ENCODE results near the gene PCK1. TPM values are rescaled to one million over a fixed set of nuclear protein-coding genes. Genes with fewer than 3 reads are reported as not detected.

Gene PCK1
- polyA plus RNA-seq, 3 donors: not detected

DNA sequence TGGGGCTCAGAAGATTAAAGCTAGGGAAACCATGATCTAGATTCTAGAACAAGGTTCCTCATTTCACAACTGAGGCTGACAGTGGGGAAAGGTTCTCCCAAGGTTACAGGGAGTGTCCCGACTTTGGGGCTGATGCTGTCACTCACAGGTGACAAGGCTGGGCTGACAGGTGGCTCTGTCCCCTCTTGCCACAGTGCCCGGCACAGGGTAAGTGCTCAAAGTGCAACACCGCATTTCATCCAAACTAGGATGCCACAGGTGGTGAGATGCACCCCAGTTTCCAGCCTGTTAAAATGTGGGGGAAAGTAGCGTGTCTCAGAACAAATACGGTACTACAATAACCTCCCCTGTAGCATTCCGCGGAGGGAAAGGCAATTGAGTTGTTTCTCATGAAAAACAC is 51.5 kb downstream of the PCK1 start:
- intact Hi-C loops (cut with micrococcal nuclease): no loop called here
- no peak overlapping the region for H3K4me3 Mint-ChIP-seq
- Histone ChIP-seq H3K4me2 (replicated peaks; ENCODE audit: extremely low read depth, low read length, poor library complexity, severe bottlenecking) (no peak overlapping the region), H2AFZ (ENCODE audit: insufficient read depth, low read depth, low read length, poor library complexity, severe bottlenecking) (no peak overlapping the region), H3K9me3 (replicated peaks in 1 of 2; ENCODE audit: control insufficient read depth in 1 of 2, insufficient read depth in 1 of 2, low read length in 2 of 2) (no peaks in the 10 kb centered on the region), H3K27ac (ENCODE audit: low read depth in 1 of 2, low read length in 2 of 2) (no peak overlapping the region), H3K4me3 (replicated peaks in 1 of 3; ENCODE audit: low read depth in 2 of 3, low read length in 3 of 3) (no peak overlapping the region), H4K20me1 (ENCODE audit: insufficient read depth, low read length) (no peaks in the 10 kb centered on the region), H3K36me3 (replicated peaks in 1 of 2; ENCODE audit: control insufficient read depth in 1 of 2, insufficient read depth in 2 of 2, low read length in 2 of 2) (peaks cover 2 to 29% of the 10 kb centered on the region in 2 donors), H3K27me3 (ENCODE audit: control insufficient read depth in 2 of 2, insufficient read depth in 2 of 2, low read length in 2 of 2) (no peaks in the 10 kb centered on the region), H3K79me2 (ENCODE audit: insufficient read depth, low read length) (no peaks in the 10 kb centered on the region), H3K9ac (ENCODE audit: insufficient read depth, low read length, poor library complexity, severe bottlenecking) (no peak overlapping the region), H3K4me1 (ENCODE audit: control insufficient read depth in 1 of 2, insufficient read depth in 2 of 2, low read length in 2 of 2) (no peaks in the 10 kb centered on the region)
- peaks cover 0 to 3% (median 0%) of the 10 kb centered on the region in 7 donors for H3K9me3 Mint-ChIP-seq
- peaks cover 7% of the 10 kb centered on the region for H3K4me1 Mint-ChIP-seq
- H3K27ac Mint-ChIP-seq: no peak overlapping the region
- no peak for DNase-seq
- TF ChIP-seq, protein P1, sequence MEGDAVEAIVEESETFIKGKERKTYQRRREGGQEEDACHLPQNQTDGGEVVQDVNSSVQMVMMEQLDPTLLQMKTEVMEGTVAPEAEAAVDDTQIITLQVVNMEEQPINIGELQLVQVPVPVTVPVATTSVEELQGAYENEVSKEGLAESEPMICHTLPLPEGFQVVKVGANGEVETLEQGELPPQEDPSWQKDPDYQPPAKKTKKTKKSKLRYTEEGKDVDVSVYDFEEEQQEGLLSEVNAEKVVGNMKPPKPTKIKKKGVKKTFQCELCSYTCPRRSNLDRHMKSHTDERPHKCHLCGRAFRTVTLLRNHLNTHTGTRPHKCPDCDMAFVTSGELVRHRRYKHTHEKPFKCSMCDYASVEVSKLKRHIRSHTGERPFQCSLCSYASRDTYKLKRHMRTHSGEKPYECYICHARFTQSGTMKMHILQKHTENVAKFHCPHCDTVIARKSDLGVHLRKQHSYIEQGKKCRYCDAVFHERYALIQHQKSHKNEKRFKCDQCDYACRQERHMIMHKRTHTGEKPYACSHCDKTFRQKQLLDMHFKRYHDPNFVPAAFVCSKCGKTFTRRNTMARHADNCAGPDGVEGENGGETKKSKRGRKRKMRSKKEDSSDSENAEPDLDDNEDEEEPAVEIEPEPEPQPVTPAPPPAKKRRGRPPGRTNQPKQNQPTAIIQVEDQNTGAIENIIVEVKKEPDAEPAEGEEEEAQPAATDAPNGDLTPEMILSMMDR (IDR thresholded peaks at IDR 0.05): no peak
- H3K27me3 Mint-ChIP-seq (ENCODE audit: low read depth in 3 of 3): peaks cover 9 to 33% (median 18%) of the 10 kb centered on the region in 3 donors
- WGBS (ENCODE audit: insufficient coverage): 75% methylated on average over 4 of the region's 7 CpGs
- H3K36me3 Mint-ChIP-seq: peaks cover 9 to 68% of the 10 kb centered on the region in 2 donors

- intact Hi-C loops (cut with micrococcal nuclease): no loop called here
- DNase-seq: no peak
- peaks cover 9 to 64% of the 10 kb centered on the region in 2 donors for H3K36me3 Mint-ChIP-seq
- H4K20me1 ChIP-seq (ENCODE audit: insufficient read depth, low read length): no peaks in the 10 kb centered on the region
- no peak overlapping the region for H3K4me3 Mint-ChIP-seq
- peaks cover 12% of the 10 kb centered on the region for H3K4me1 Mint-ChIP-seq
- H3K4me1 ChIP-seq (ENCODE audit: control insufficient read depth in 1 of 2, insufficient read depth in 2 of 2, low read length in 2 of 2): peaks cover 2% of the 10 kb centered on the region in 2 donors
- H3K9me3 Mint-ChIP-seq: peaks cover 0 to 3% (median 0%) of the 10 kb centered on the region in 7 donors
- H3K36me3 ChIP-seq (replicated peaks in 1 of 2; ENCODE audit: control insufficient read depth in 1 of 2, insufficient read depth in 2 of 2, low read length in 2 of 2): peaks cover 2 to 29% of the 10 kb centered on the region in 2 donors
- H3K79me2 ChIP-seq (ENCODE audit: insufficient read depth, low read length): no peaks in the 10 kb centered on the region
- H3K27ac Mint-ChIP-seq: no peak overlapping the region
- H3K4me3 ChIP-seq (replicated peaks in 1 of 3; ENCODE audit: low read depth in 2 of 3, low read length in 3 of 3): no peak overlapping the region
- no peaks in the 10 kb centered on the region for H3K27me3 ChIP-seq (ENCODE audit: control insufficient read depth in 2 of 2, insufficient read depth in 2 of 2, low read length in 2 of 2)
- H3K4me2 ChIP-seq (replicated peaks; ENCODE audit: extremely low read depth, low read length, poor library complexity, severe bottlenecking): no peak overlapping the region
- H3K9me3 ChIP-seq (replicated peaks in 1 of 2; ENCODE audit: control insufficient read depth in 1 of 2, insufficient read depth in 1 of 2, low read length in 2 of 2): no peaks in the 10 kb centered on the region
- no peak overlapping the region for H2AFZ ChIP-seq (ENCODE audit: insufficient read depth, low read depth, low read length, poor library complexity, severe bottlenecking)
- TF ChIP-seq, protein P1 (IDR thresholded peaks at IDR 0.05): no peak
- H3K27ac ChIP-seq (ENCODE audit: low read depth in 1 of 2, low read length in 2 of 2): no peak overlapping the region
- 100% methylated on average over 4 of the region's 7 CpGs for WGBS (ENCODE audit: insufficient coverage)
- H3K9ac ChIP-seq (ENCODE audit: insufficient read depth, low read length, poor library complexity, severe bottlenecking): no peak overlapping the region
- peaks cover 9 to 33% (median 16%) of the 10 kb centered on the region in 3 donors for H3K27me3 Mint-ChIP-seq (ENCODE audit: low read depth in 3 of 3)
Observed at GRCh38 chr20:57612916-57613315, 52.0 kb downstream of the PCK1 start.

Measured in CD14-positive monocyte (primary cell).